Stimulated activated CD8-positive, alpha-beta memory T cell treated with anti-CD3 and anti-CD28 coated beads, Interleukin-4, amount 100 ng/mL, for 4 hours (primary cell): ENCODE results near the gene SOCS7.

Source experiments
- DNase-seq, 2 donors: peaks; one replicate each; pipeline ENCODE4 v3.0.0-alpha.2; 2020; ENCODE audit warnings: low read depth in 2 of 2, low spot score in 1 of 2

Gene SOCS7

GRCh38 chr17:38358586-38359513 is 7.2 kb downstream of the SOCS7 start:
- DNase-seq, result no peak

GRCh38 chr17:38361694-38362465 is 10.2 kb downstream of the SOCS7 start:
- DNase-seq, result no peak

- no peak for DNase-seq
Observed at GRCh38 chr17:38363016-38363415, 11.4 kb downstream of the SOCS7 start.

GRCh38 chr17:38364741-38365140 is 13.1 kb downstream of the SOCS7 start:
- no peak for DNase-seq

- DNase-seq, result no peak
Observed at GRCh38 chr17:38369124-38369886, 17.7 kb downstream of the SOCS7 start.

- DNase-seq, result no peak
Observed at GRCh38 chr17:38379448-38379847, 27.8 kb downstream of the SOCS7 start.

GRCh38 chr17:38395090-38395489 is 43.4 kb downstream of the SOCS7 start:
- DNase-seq, result no peak

- DNase-seq, result no peak
Observed at GRCh38 chr17:38397227-38397626, 45.6 kb downstream of the SOCS7 start.

- DNase-seq, result no peak
Observed at GRCh38 chr17:38400286-38400685, 48.6 kb downstream of the SOCS7 start.

GRCh38 chr17:38401459-38401858 is 49.8 kb downstream of the SOCS7 start:
- DNase-seq, result no peak

- no peak for DNase-seq
Observed at GRCh38 chr17:38402897-38403296, 51.3 kb downstream of the SOCS7 start.

- DNase-seq, result no peak
Observed at GRCh38 chr17:38403491-38403890, 51.8 kb downstream of the SOCS7 start.

- DNase-seq, result no peak
Observed at GRCh38 chr17:38404174-38404943, 52.7 kb downstream of the SOCS7 start.

GRCh38 chr17:38405654-38406053 is 54.0 kb downstream of the SOCS7 start:
- DNase-seq, result no peak

- DNase-seq, result no peak
Observed at GRCh38 chr17:38410201-38410600, 58.6 kb downstream of the SOCS7 start.

GRCh38 chr17:38415250-38416194 is 63.9 kb downstream of the SOCS7 start:
- DNase-seq, result no peak

GRCh38 chr17:38416840-38417209 is 65.2 kb downstream of the SOCS7 start:
- DNase-seq, result no peak

- DNase-seq, result no peak
Observed at GRCh38 chr17:38417210-38417951, 65.7 kb downstream of the SOCS7 start.
